Fibroblast of villous mesenchyme (primary cell): ENCODE data around the gene ZSWIM6. TPM values are rescaled to one million over a fixed set of nuclear protein-coding genes. Genes with fewer than 3 reads are reported as not detected.
"Not testable (repeated sequence)": the region's sequence is repeated elsewhere in the genome, so short reads cannot be mapped to it uniquely, and the experiment has no call there.

Source experiments
- DNase-seq: peaks from one replicate; pipeline ENCODE4 v3.0.0-alpha.2; 2010; ENCODE audit warnings: low read depth
- H3K4me3 ChIP-seq: 2 replicates; pipeline ENCODE4 v1.5.1; 2011; ENCODE audit warnings: low read depth, mild to moderate bottlenecking, low read length
- total RNA-seq: library from RNA; depleted of rRNA; stranded (reverse); fragments of >200 nt; gene quantifications from 2 replicates; pipeline ENCODE4 v1.2.3, GENCODE V29; 2012
- TF ChIP-seq, protein P1 (sequence below): IDR thresholded peaks from 2 replicates; pipeline ENCODE4 v1.5.1; 2012; ENCODE audit warnings: low read depth, mild to moderate bottlenecking, low read length; ENCODE audit not compliant: insufficient read depth

The ZSWIM6 gene
- total RNA-seq, 1 donor, result 16.4 TPM

DNA sequence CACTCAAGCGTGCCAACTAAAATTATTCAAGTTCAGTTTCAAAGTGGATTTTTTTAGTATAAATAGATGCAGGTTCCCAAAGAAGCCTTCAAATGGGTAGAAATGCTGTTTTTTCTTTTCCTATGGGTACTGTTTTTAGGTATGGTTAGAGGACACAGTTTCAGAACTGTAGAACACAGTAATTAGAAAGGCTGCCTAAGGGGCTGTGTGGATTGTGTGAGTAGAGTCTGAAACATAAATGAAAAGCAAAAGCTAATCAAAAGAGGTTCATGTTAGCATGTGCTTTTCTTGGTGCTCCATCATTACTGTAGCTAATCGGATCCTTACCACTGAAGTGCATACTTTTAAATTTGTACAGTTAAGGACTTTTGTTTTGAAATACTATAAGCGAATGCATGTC is 85.3 kb downstream of the ZSWIM6 start:
- TF ChIP-seq, protein P1, sequence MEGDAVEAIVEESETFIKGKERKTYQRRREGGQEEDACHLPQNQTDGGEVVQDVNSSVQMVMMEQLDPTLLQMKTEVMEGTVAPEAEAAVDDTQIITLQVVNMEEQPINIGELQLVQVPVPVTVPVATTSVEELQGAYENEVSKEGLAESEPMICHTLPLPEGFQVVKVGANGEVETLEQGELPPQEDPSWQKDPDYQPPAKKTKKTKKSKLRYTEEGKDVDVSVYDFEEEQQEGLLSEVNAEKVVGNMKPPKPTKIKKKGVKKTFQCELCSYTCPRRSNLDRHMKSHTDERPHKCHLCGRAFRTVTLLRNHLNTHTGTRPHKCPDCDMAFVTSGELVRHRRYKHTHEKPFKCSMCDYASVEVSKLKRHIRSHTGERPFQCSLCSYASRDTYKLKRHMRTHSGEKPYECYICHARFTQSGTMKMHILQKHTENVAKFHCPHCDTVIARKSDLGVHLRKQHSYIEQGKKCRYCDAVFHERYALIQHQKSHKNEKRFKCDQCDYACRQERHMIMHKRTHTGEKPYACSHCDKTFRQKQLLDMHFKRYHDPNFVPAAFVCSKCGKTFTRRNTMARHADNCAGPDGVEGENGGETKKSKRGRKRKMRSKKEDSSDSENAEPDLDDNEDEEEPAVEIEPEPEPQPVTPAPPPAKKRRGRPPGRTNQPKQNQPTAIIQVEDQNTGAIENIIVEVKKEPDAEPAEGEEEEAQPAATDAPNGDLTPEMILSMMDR, result no peak
- no peak for DNase-seq
- H3K4me3 ChIP-seq, result no peak overlapping the region

DNA sequence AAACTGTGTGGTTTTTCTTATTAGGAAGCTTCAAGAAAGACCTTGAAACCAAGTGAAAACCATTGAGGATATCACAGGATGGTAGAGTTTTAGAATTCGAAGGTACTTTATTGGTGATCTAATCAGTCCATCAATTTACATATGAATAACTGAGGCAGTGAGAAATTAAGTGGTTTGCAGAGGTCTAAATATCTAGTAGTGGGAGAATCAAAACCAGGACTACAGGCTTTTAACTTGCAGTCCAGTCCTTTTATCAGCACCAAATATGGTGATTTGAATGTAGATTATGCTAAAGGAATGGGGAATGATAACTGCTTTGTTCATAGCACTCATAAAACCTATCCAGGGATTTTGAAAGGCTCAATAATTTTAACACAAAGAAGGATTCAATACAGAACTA is 85.8 kb downstream of the ZSWIM6 start:
- TF ChIP-seq, protein P1, result no peak
- no peak for DNase-seq
- H3K4me3 ChIP-seq, result no peak overlapping the region

DNA sequence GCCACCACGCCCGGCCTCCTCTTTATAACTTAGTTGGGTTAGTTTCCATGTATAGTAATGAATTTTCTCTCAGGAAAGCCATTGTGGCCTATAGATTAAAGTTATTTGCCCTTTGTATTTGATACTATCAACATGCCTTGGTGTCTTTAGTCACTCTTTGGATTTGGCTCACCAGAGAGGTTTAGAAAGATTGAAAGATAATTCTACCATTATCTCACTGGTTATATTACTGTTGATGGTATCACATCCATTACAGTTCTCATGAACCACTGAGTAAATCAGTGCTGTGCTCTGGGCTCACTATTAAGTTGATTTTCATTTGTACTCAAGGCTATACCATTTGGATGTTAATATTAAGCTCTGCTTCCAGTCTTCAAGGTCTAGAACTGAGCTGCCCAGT is 87.0 kb downstream of the ZSWIM6 start:
- no peak for DNase-seq
- H3K4me3 ChIP-seq, result no peak overlapping the region
- TF ChIP-seq, protein P1, result no peak

DNA sequence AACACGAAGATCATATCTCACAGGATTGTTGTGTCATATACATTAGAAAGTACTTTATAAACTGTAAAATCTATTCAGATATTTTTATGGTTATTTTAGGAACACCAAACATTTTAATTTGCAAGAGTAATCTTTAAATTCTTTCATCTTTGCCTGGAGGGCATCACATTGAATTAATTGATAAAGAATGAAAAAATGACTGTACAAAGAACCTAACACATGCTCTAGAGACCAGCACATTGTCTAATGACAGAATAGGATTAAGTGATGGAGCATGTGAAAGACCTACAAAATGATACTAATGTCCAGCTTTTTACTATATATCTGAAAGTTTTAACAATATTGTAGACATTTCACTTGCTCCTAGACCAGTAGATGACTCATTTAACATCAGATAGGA is 88.0 kb downstream of the ZSWIM6 start:
- TF ChIP-seq, protein P1, result no peak
- no peak for DNase-seq
- no peak overlapping the region for H3K4me3 ChIP-seq

DNA sequence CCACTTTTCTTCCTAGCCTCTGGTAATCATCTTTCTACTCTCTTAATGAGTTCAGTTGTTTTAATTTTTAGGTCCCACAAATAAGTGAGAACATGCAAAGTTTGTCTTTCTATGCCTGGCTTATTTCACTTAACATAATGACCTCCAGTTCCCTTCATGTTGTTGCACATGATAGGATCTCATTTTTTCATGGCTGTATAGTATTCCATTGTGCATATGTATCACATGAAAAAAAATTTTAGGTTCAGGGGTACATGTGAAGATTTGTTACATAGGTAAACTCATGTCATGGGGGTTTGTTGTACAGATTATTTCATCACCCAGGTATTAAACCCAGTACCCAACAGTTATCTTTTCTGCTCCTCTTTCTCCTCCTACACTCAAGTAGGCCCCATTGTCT is 89.2 kb downstream of the ZSWIM6 start:
- DNase-seq, H3K4me3 ChIP-seq: not testable (repeated sequence)

DNA sequence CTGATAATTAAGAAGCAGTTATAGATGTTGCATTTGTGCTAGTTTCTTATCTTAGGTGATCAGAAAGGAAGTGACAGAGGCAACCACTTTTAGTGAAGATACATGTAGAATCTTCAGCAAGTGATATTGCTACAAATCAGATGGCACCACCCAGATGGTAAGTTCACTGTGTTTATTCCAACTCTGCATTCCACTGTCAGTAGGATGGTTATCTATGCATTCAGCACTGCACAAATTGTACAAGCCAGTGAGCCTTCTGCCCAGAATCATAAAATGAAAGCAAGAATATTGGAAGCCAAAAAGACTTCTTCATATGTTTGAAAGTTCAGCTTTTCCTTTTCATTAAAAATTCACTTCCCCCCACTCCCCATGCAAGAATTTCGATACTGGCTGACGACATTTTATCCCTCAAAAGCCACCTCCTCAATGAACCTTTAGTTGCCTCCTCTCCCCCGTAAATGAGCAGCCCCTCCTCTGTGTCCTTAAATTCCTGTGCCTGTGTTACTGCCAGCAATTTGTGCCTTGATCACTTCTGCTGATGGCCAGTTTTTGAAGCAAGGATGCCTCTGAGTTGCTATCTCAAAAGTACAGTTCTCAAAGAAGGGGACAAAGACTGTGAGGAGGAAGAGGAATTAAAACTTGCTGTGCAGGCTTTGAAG is 91.6 kb downstream of the ZSWIM6 start:
- TF ChIP-seq, protein P1, result no peak
- DNase-seq, result peak; percentile 54
- H3K4me3 ChIP-seq, result peak overlapping the region; percentile 40

DNA sequence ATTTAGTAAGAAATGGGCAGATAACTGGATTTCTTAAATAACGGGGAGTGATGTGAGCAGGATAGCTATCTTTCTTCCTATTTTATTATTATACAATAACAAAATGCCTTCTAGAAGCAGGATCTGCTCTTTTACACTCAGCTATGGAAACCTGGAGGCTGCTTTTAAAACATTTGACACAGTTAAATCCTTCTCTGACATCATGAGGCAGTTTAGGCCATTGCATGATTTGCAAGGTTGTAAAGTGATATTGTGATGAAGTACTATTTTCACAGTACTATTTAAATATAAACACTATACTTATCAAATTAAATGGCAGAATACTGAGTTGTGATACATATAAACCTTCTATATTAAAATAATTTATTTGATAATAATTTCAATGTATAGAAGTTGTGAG is 93.9 kb downstream of the ZSWIM6 start:
- no peak for DNase-seq
- TF ChIP-seq, protein P1, result no peak
- H3K4me3 ChIP-seq, result no peak overlapping the region
